GM12878 (cell line): Measurements from ENCODE around the gene GPM6B. TPM values are rescaled to one million over a fixed set of nuclear protein-coding genes. Genes with fewer than 3 reads are reported as not detected.
A peak's percentile ranks its signal among the peaks of the same experiment; 100 is the strongest.

Experiments used
- ATAC-seq: fragments of 200-7000 bp; cut with Tn5 transposase; 3 replicates; pipeline ENCODE4 v1.9.1; 2020; ENCODE audit warnings: mild to moderate bottlenecking, moderate library complexity
- BruUV-seq: library from RNA; stranded (reverse); fragments of 400-500 nt; replicated peaks from 2 replicates; lab custom pipeline; 2021; lab: Mats Ljungman, UMichigan
- CTCF ChIA-PET: fragments of 300-600 bp; sonication (Branson Sonifier 250); formaldehyde crosslinking; extraction: SDS; loops from one replicate; lab custom pipeline; 2021; ENCODE audit warnings: inconsistent platforms; lab: Yijun Ruan, JAX
- POLR2A ChIA-PET: fragments of 350-600 bp; formaldehyde crosslinking; extraction: SDS; loops from one replicate; lab custom pipeline; 2021; ENCODE audit warnings: inconsistent platforms; lab: Charles Lee
- RAD21 ChIA-PET: fragments of 300-600 bp; sonication (Branson Sonifier 250); formaldehyde crosslinking; loops from one replicate; lab custom pipeline; 2023; ENCODE audit warnings: antibody characterized with exemption; ENCODE audit not compliant: unreplicated experiment; lab: Charles Lee
- SMC1A ChIA-PET: fragments of 300-600 bp; sonication (Branson Sonifier 250); formaldehyde crosslinking; loops from one replicate; lab custom pipeline; 2023; ENCODE audit not compliant: unreplicated experiment, uncharacterized antibody; lab: Charles Lee
- DNase-seq: peaks from one replicate; pipeline ENCODE4 v3.0.0-alpha.2; 2011; ENCODE audit warnings: low read depth, low spot score
- FAIRE-seq: peaks from 3 replicates; lab custom pipeline; 2011; peaks lifted over from hg19 to GRCh38; lab: Jason Lieb, UNC
- H2AFZ ChIP-seq: 2 replicates; pipeline ENCODE4 v1.6.0; 2011; ENCODE audit warnings: low read depth, low read length, control low read depth; ENCODE audit not compliant: control insufficient read depth
- H3K27ac ChIP-seq: 2 replicates; pipeline ENCODE4 v1.5.1; 2011; ENCODE audit warnings: control low read depth; ENCODE audit not compliant: control insufficient read depth, insufficient read depth
- H3K27me3 ChIP-seq, 2 experiments: replicated peaks in 1 of 2; 2 replicates each; pipeline versions ENCODE4 v1.6.0 to v1.6.1; 2011; ENCODE audit warnings: low read length in 1 of 2; ENCODE audit not compliant: control insufficient read depth in 2 of 2, insufficient read depth in 2 of 2
- H3K36me3 ChIP-seq, 2 experiments: 2 replicates each; pipeline ENCODE4 v1.5.1; 2011; ENCODE audit warnings: low read length in 1 of 2; ENCODE audit not compliant: control insufficient read depth in 2 of 2, insufficient read depth in 2 of 2
- H3K4me1 ChIP-seq: 2 replicates; pipeline ENCODE4 v1.6.1; 2011; ENCODE audit warnings: mild to moderate bottlenecking, low read length, moderate library complexity, mixed read lengths; ENCODE audit not compliant: control insufficient read depth, insufficient read depth
- H3K4me2 ChIP-seq: 2 replicates; pipeline ENCODE4 v1.6.0; 2011; ENCODE audit warnings: control low read depth; ENCODE audit not compliant: control insufficient read depth, insufficient read depth
- H3K4me3 ChIP-seq: fragments of 200-600 bp; sonication (generic); 2 replicates; pipeline ENCODE4 v1.5.1; 2016
- H3K79me2 ChIP-seq: 2 replicates; pipeline ENCODE4 v1.6.0; 2011; ENCODE audit warnings: low read length; ENCODE audit not compliant: control insufficient read depth, insufficient read depth
- H3K9ac ChIP-seq: 2 replicates; pipeline ENCODE4 v1.8.0; 2011; ENCODE audit warnings: low read length, control low read depth, mixed read lengths; ENCODE audit not compliant: control insufficient read depth, insufficient read depth
- H3K9me3 ChIP-seq: replicated peaks from 3 replicates; pipeline ENCODE4 v1.5.1; 2011; ENCODE audit warnings: mild to moderate bottlenecking, low read length; ENCODE audit not compliant: control insufficient read depth, insufficient read depth
- H4K20me1 ChIP-seq: 2 replicates; pipeline ENCODE4 v1.6.0; 2011; ENCODE audit not compliant: control insufficient read depth, insufficient read depth
- RUNX3 ChIP-seq: IDR thresholded peaks from 2 replicates; pipeline ENCODE4 v1.6.1; 2012; ENCODE audit warnings: low read length, inconsistent platforms
- ZNF384 ChIP-seq: IDR thresholded peaks from 2 replicates; pipeline ENCODE4 v1.6.1; 2012; ENCODE audit warnings: low read depth, mild to moderate bottlenecking, low read length, improper control_type of control experiment, borderline replicate concordance
- WGBS: methylation state at CpG from one replicate; pipeline ENCODE4 v1.1.6; 2016; ENCODE audit warnings: low lambda C conversion rate; ENCODE audit not compliant: insufficient replicate concordance, insufficient coverage; ENCODE audit errors: missing lambda C conversion rate; 5-methylcytosine and 5-hydroxymethylcytosine counted together
- in situ Hi-C: fragments of 300-500 bp; cut with MboI; formaldehyde crosslinking; loops from 9 replicates; pipeline ENCODE4 v1.14.3; 2018; ENCODE audit warnings: mixed read lengths
- intact Hi-C: fragments of 100-400 bp; cut with micrococcal nuclease; formaldehyde crosslinking; loops from one replicate; pipeline ENCODE4 v1.14.2; 2022; ENCODE audit not compliant: unreplicated experiment
- polyA plus RNA-seq, 11 experiments: library from polyadenylated mRNA; depleted of rRNA in 4 of 11; unstranded in 6 of 11; stranded (reverse) in 5 of 11; fragments of >200 nt; fragmentation: Nextera tagmentation in 4 of 11; fragmentation: Illumina TruSeq in 1 of 11; extraction: Ambion mirVana in 4 of 11; extraction: Trizol in 1 of 11; gene quantifications; 1 replicate in 1 of 11; 2 replicates in 10 of 11; pipeline versions ENCODE4 v1.2.1 to v1.2.3, GENCODE V29; 2011 to 2016; ENCODE audit warnings: inconsistent platforms in 2 of 11, missing spikeins in 2 of 11, low read depth in 1 of 11
- total RNA-seq, 4 experiments: library from RNA; depleted of rRNA in 3 of 4; stranded (reverse); fragments of >200 nt in 3 of 4; fragmentation: Illumina TruSeq in 1 of 4; extraction: Trizol in 1 of 4; gene quantifications; 2 replicates each; pipeline versions ENCODE4 v1.2.1 to v1.2.3, GENCODE V29; 2013 to 2021

Gene GPM6B
- total and polyA plus RNA-seq, 10 of the 15 experiments (the other 5 are each of a cell fraction or from before 2014, with no cell fraction given): 0.01 to 2.6 (median 0.37) TPM; not detected in 2

- no peaks in the 10 kb centered on the region for H3K27me3 ChIP-seq
- no peak for FAIRE-seq
- intact Hi-C loops (loop anchor here (2.0 kb wide), 1 partner anchor 45 kb away; no protein-coding TSS in a partner anchor), in situ Hi-C loops (loop anchor here (10.0 kb wide), 1 partner anchor 237 kb away; no protein-coding TSS in a partner anchor)
- RAD21 ChIA-PET: interaction anchor here (0.8 to 3.9 kb wide), 12 partner anchors 7 to 485 kb away, joined by 3 to 31 read pairs (median 6); partner anchors contain the start of genes OFD1, RAB9A and TRAPPC2
- peaks cover 3% of the 10 kb centered on the region for H3K79me2 ChIP-seq
- peak overlapping the region; percentile 2; the same call in 1 of the 2 replicates for H3K4me2 ChIP-seq
- no peak overlapping the region for H3K9ac ChIP-seq
- no peak overlapping the region; the same call in 1 of the 2 replicates for H3K27ac ChIP-seq
- TF ChIP-seq ZNF384: no peak
- peak; percentile 31; the same call in 1 of the 2 replicates for TF ChIP-seq RUNX3
- H2AFZ ChIP-seq: no peak overlapping the region
- CTCF ChIA-PET: interaction anchor here (0.9 to 4.1 kb wide), 8 partner anchors 10 to 931 kb away, joined by 3 to 29 read pairs (median 5); no protein-coding TSS in a partner anchor
- POLR2A ChIA-PET: interaction anchor here (0.9 to 5.5 kb wide), 4 partner anchors 10 to 284 kb away, joined by 3 to 36 read pairs (median 4); partner anchors contain the start of gene RAB9A
- peaks cover 23% of the 10 kb centered on the region for H3K4me1 ChIP-seq
- peak; percentile 21; the same call in 1 of the 3 replicates for ATAC-seq
- DNase-seq: no peak
- H4K20me1 ChIP-seq: no peaks in the 10 kb centered on the region
- H3K9me3 ChIP-seq: no peaks in the 10 kb centered on the region
- SMC1A ChIA-PET: interaction anchor here (0.6 to 14.7 kb wide), 15 partner anchors 9 to 81 kb away, joined by 3 to 198 read pairs (median 5); no protein-coding TSS in a partner anchor
- H3K36me3 ChIP-seq: peaks cover 0 to 4% of the 10 kb centered on the region in 2 experiments; a peak in 1 of 4 replicates
- H3K4me3 ChIP-seq: peak overlapping the region; percentile 19; the same call in 1 of the 2 replicates
- no TSS peak for BruUV-seq
- WGBS: 34% methylated on average over 6 of the region's 6 CpGs
Observed at GRCh38 chrX:13741695-13742094, 75.2 kb downstream of the GPM6B start.
